SK-N-SH (cell line): ENCODE results near the gene SH3GLB2. TPM values are rescaled to one million over a fixed set of nuclear protein-coding genes. Genes with fewer than 3 reads are reported as not detected.

Source experiments
- CTCF ChIA-PET: fragments of 300-600, 350-600 bp; formaldehyde crosslinking; extraction: SDS; loops from one replicate; lab custom pipeline; 2021; lab: Yijun Ruan, JAX
- POLR2A ChIA-PET: fragments of 350-600 bp; sonication (Branson Sonifier 250); formaldehyde crosslinking; extraction: SDS; loops from one replicate; lab custom pipeline; 2020; ENCODE audit warnings: antibody characterized with exemption, inconsistent platforms; lab: Yijun Ruan, JAX
- DNase-seq: peaks from one replicate; pipeline ENCODE4 v3.0.0; 2012
- H2AFZ ChIP-seq: fragments of 200-600 bp; sonication (generic); 2 replicates; pipeline ENCODE4 v1.8.1; 2016; ENCODE audit warnings: antibody characterized with exemption, mild to moderate bottlenecking, low read depth
- H3F3A ChIP-seq: fragments of 200-600 bp; sonication (generic); replicated peaks from 2 replicates; pipeline ENCODE3; 2016; ENCODE audit warnings: antibody characterized with exemption, mild to moderate bottlenecking; ENCODE audit not compliant: insufficient read depth
- H3K27ac ChIP-seq, 2 experiments: fragments of 200-500 bp in 1 of 2; fragments of 200-600 bp in 1 of 2; sonication (Bioruptor generic) in 1 of 2; sonication (generic), shearing (Covaris generic) in 1 of 2; 2 replicates each; pipeline versions ENCODE4 v1.5.1 to v1.6.1; 2014 to 2016; ENCODE audit warnings: low read depth in 2 of 2, inconsistent platforms in 1 of 2, low read length in 1 of 2, mild to moderate bottlenecking in 1 of 2, mixed read lengths in 1 of 2
- H3K27me3 ChIP-seq: fragments of 200-600 bp; sonication (generic), shearing (Covaris generic); 2 replicates; pipeline ENCODE4 v1.6.1; 2016; ENCODE audit warnings: mixed run types; ENCODE audit not compliant: insufficient read depth
- H3K36me3 ChIP-seq, 2 experiments: fragments of 200-500 bp in 1 of 2; fragments of 200-600 bp in 1 of 2; sonication (Bioruptor generic) in 1 of 2; sonication (generic) in 1 of 2; replicated peaks in 1 of 2; 2 replicates each; pipeline versions ENCODE3 to v1.5.1; 2014 to 2016; ENCODE audit warnings: low read length in 1 of 2, mild to moderate bottlenecking in 1 of 2; ENCODE audit not compliant: insufficient read depth in 2 of 2, control insufficient read depth in 1 of 2
- H3K4me1 ChIP-seq, 2 experiments: fragments of 200-500 bp in 1 of 2; fragments of 200-600 bp in 1 of 2; sonication (Bioruptor generic) in 1 of 2; sonication (generic), shearing (Covaris generic) in 1 of 2; 2 replicates each; pipeline versions ENCODE4 v1.5.1 to v1.6.1; 2014 to 2016; ENCODE audit warnings: low read depth in 1 of 2, low read length in 1 of 2, mixed run types in 1 of 2; ENCODE audit not compliant: insufficient read depth in 2 of 2, control insufficient read depth in 1 of 2
- H3K4me2 ChIP-seq: fragments of 200-600 bp; sonication (generic), shearing (Covaris generic); 2 replicates; pipeline ENCODE4 v1.6.1; 2017; ENCODE audit warnings: mixed run types
- H3K4me3 ChIP-seq, 2 experiments: fragments of 200-500 bp in 1 of 2; fragments of 200-600 bp in 1 of 2; sonication (Bioruptor generic) in 1 of 2; sonication (generic), shearing (Covaris generic) in 1 of 2; 2 replicates each; pipeline versions ENCODE4 v1.5.1 to v1.8.1; 2014 to 2016; ENCODE audit warnings: low read depth in 2 of 2, inconsistent platforms in 1 of 2, low read length in 1 of 2, mild to moderate bottlenecking in 1 of 2, mixed read lengths in 1 of 2, moderate library complexity in 1 of 2
- H3K79me2 ChIP-seq: fragments of 200-600 bp; sonication (generic); 2 replicates; pipeline ENCODE4 v1.8.1; 2017; ENCODE audit warnings: mild to moderate bottlenecking; ENCODE audit not compliant: insufficient read depth
- H3K9ac ChIP-seq: fragments of 200-600 bp; sonication (generic); 2 replicates; pipeline ENCODE4 v1.6.1; 2017; ENCODE audit warnings: mixed run types
- H3K9me2 ChIP-seq: fragments of 200-600 bp; sonication (generic); 2 replicates; pipeline ENCODE4 v1.6.1; 2017; ENCODE audit warnings: mixed run types
- H3K9me3 ChIP-seq: fragments of 200-600 bp; sonication (generic); 2 replicates; pipeline ENCODE4 v1.6.1; 2017; ENCODE audit warnings: mixed run types, mild to moderate bottlenecking, moderate library complexity
- H4K20me1 ChIP-seq: fragments of 200-600 bp; sonication (generic); 2 replicates; pipeline ENCODE4 v1.6.1; 2017; ENCODE audit warnings: mild to moderate bottlenecking, mixed run types; ENCODE audit not compliant: insufficient read depth
- CHD2 ChIP-seq: fragments of 150-350 bp; IDR thresholded peaks from 2 replicates; pipeline ENCODE4 v1.6.1; 2018; ENCODE audit warnings: low read length; ENCODE audit not compliant: partially characterized antibody
- EZH2phosphoT487 ChIP-seq: fragments of 200-600 bp; sonication (generic); IDR thresholded peaks from 2 replicates; pipeline ENCODE4 v1.6.1; 2017; ENCODE audit warnings: low read depth, mixed run types, mild to moderate bottlenecking, antibody characterized with exemption, moderate library complexity, borderline replicate concordance
- FOSL2 ChIP-seq: IDR thresholded peaks from 2 replicates; pipeline ENCODE4 v1.4.0; 2012; ENCODE audit warnings: low read depth, mild to moderate bottlenecking, moderate library complexity, borderline replicate concordance
- JUND ChIP-seq: IDR thresholded peaks from 2 replicates; pipeline ENCODE4 v1.4.0; 2012
- MEF2A ChIP-seq: IDR thresholded peaks from 2 replicates; pipeline ENCODE4 v1.4.0; 2012; ENCODE audit warnings: low read depth, borderline replicate concordance
- NRF1 ChIP-seq: IDR thresholded peaks from 2 replicates; pipeline ENCODE4 v1.6.1; 2012; ENCODE audit warnings: low read depth, mild to moderate bottlenecking, low read length
- POLR2AphosphoS5 ChIP-seq: IDR thresholded peaks from 2 replicates; pipeline ENCODE4 v1.6.1; 2012; ENCODE audit warnings: low read depth, low read length
- RAD21 ChIP-seq: IDR thresholded peaks from 2 replicates; pipeline ENCODE4 v1.6.1; 2012; ENCODE audit warnings: mild to moderate bottlenecking, low read length
- RFX5 ChIP-seq: IDR thresholded peaks from 2 replicates; pipeline ENCODE4 v1.6.1; 2012; ENCODE audit warnings: mild to moderate bottlenecking, improper control_type of control experiment, low read length
- RXRA ChIP-seq: IDR thresholded peaks from 2 replicates; pipeline ENCODE4 v1.4.0; 2012; ENCODE audit warnings: low read depth, mild to moderate bottlenecking, borderline replicate concordance
- SMC3 ChIP-seq: IDR thresholded peaks from 2 replicates; pipeline ENCODE4 v1.6.1; 2012; ENCODE audit warnings: low read depth, low read length, improper control_type of control experiment
- TAF1 ChIP-seq: IDR thresholded peaks from 2 replicates; pipeline ENCODE4 v1.6.1; 2012; ENCODE audit warnings: low read depth, mild to moderate bottlenecking, low read length, moderate library complexity, borderline replicate concordance
- TCF12 ChIP-seq: IDR thresholded peaks from 2 replicates; pipeline ENCODE4 v1.4.0; 2012
- YY1 ChIP-seq: IDR thresholded peaks from 2 replicates; pipeline ENCODE4 v1.4.0; 2012; ENCODE audit warnings: low read depth, mild to moderate bottlenecking
- WGBS: methylation state at CpG from one replicate; pipeline ENCODE4 v1.1.6; 2017; ENCODE audit warnings: low lambda C conversion rate; 5-methylcytosine and 5-hydroxymethylcytosine counted together
- polyA plus RNA-seq, 3 experiments: library from polyadenylated mRNA; depleted of rRNA; stranded (reverse); fragments of >200 nt; gene quantifications; 2 replicates each; pipeline ENCODE4 v1.2.3, GENCODE V29; 2012
- TF ChIP-seq, protein P1 (sequence below): IDR thresholded peaks from 2 replicates; pipeline ENCODE4 v1.6.1; 2012; ENCODE audit warnings: mild to moderate bottlenecking, low read depth, low read length, moderate library complexity
- TF ChIP-seq, protein P2 (sequence below): fragments of 200-600 bp; sonication (generic); IDR thresholded peaks from 2 replicates; pipeline ENCODE4 v1.6.1; 2017; ENCODE audit warnings: antibody characterized with exemption, mild to moderate bottlenecking, moderate library complexity
- TF ChIP-seq, protein P3 (sequence below): IDR thresholded peaks from 2 replicates; pipeline ENCODE4 v1.4.0; 2012; ENCODE audit warnings: low read depth, borderline replicate concordance
- TF ChIP-seq, protein P4 (sequence below): IDR thresholded peaks from 2 replicates; pipeline ENCODE4; 2012

Gene SH3GLB2
- polyA plus RNA-seq, 1 of the 3 experiments (the other 2 are of a cell fraction): 94.4 TPM

DNA sequence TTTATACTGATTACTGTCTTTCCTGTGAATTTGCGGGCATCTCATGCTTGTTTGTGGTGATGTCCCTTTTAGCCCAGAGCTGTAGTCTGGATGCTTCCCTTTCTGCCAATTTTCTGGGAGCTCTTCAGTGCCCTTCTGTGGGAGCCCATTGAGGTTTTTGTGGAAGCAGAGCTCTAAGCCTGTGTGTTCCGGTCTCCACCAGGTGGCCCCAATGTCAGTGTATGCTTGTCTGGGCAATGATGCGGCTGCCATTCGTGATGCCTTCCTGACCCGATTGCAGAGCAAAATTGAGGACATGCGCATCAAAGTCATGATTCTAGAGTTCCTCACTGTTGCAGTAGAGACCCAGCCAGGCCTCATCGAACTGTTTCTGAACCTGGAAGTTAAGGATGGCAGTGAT, 35.1 kb downstream of the SH3GLB2 start:
- no peak overlapping the region for H3K4me3 ChIP-seq
- H3F3A ChIP-seq: peaks cover 4% of the 10 kb centered on the region
- H3K4me1 ChIP-seq: no peaks in the 10 kb centered on the region; a peak in 1 of 4 replicates
- ChIA-PET CTCF (interaction anchor here (1.0 to 2.1 kb wide), 6 partner anchors 12 to 65 kb away, joined by 3 to 7 read pairs (median 4); no protein-coding TSS in a partner anchor), POLR2A (no interaction called here)
- no peaks in the 10 kb centered on the region for H3K9me2 ChIP-seq
- H3K9me3 ChIP-seq: no peaks in the 10 kb centered on the region
- no peak overlapping the region for H2AFZ ChIP-seq
- no peak for DNase-seq
- TF ChIP-seq, protein P1, sequence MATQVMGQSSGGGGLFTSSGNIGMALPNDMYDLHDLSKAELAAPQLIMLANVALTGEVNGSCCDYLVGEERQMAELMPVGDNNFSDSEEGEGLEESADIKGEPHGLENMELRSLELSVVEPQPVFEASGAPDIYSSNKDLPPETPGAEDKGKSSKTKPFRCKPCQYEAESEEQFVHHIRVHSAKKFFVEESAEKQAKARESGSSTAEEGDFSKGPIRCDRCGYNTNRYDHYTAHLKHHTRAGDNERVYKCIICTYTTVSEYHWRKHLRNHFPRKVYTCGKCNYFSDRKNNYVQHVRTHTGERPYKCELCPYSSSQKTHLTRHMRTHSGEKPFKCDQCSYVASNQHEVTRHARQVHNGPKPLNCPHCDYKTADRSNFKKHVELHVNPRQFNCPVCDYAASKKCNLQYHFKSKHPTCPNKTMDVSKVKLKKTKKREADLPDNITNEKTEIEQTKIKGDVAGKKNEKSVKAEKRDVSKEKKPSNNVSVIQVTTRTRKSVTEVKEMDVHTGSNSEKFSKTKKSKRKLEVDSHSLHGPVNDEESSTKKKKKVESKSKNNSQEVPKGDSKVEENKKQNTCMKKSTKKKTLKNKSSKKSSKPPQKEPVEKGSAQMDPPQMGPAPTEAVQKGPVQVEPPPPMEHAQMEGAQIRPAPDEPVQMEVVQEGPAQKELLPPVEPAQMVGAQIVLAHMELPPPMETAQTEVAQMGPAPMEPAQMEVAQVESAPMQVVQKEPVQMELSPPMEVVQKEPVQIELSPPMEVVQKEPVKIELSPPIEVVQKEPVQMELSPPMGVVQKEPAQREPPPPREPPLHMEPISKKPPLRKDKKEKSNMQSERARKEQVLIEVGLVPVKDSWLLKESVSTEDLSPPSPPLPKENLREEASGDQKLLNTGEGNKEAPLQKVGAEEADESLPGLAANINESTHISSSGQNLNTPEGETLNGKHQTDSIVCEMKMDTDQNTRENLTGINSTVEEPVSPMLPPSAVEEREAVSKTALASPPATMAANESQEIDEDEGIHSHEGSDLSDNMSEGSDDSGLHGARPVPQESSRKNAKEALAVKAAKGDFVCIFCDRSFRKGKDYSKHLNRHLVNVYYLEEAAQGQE: no peak
- TF ChIP-seq RAD21: peak; percentile 21; the same call in 1 of the 2 replicates
- peak; percentile 21; the same call in 1 of the 2 replicates for TF ChIP-seq SMC3
- TF ChIP-seq, protein P2, sequence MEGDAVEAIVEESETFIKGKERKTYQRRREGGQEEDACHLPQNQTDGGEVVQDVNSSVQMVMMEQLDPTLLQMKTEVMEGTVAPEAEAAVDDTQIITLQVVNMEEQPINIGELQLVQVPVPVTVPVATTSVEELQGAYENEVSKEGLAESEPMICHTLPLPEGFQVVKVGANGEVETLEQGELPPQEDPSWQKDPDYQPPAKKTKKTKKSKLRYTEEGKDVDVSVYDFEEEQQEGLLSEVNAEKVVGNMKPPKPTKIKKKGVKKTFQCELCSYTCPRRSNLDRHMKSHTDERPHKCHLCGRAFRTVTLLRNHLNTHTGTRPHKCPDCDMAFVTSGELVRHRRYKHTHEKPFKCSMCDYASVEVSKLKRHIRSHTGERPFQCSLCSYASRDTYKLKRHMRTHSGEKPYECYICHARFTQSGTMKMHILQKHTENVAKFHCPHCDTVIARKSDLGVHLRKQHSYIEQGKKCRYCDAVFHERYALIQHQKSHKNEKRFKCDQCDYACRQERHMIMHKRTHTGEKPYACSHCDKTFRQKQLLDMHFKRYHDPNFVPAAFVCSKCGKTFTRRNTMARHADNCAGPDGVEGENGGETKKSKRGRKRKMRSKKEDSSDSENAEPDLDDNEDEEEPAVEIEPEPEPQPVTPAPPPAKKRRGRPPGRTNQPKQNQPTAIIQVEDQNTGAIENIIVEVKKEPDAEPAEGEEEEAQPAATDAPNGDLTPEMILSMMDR: peak; percentile 31; the same call in 1 of the 2 replicates
- no peak overlapping the region for H3K4me2 ChIP-seq
- H3K27me3 ChIP-seq: no peaks in the 10 kb centered on the region
- H3K27ac ChIP-seq: no peak overlapping the region
- H3K9ac ChIP-seq: no peak overlapping the region
- 99% methylated on average over 5 of the region's 7 CpGs for WGBS
- no peaks in the 10 kb centered on the region for H3K79me2 ChIP-seq
- peaks cover 55 to 68% of the 10 kb centered on the region in 2 experiments for H3K36me3 ChIP-seq
- no peaks in the 10 kb centered on the region for H4K20me1 ChIP-seq

DNA sequence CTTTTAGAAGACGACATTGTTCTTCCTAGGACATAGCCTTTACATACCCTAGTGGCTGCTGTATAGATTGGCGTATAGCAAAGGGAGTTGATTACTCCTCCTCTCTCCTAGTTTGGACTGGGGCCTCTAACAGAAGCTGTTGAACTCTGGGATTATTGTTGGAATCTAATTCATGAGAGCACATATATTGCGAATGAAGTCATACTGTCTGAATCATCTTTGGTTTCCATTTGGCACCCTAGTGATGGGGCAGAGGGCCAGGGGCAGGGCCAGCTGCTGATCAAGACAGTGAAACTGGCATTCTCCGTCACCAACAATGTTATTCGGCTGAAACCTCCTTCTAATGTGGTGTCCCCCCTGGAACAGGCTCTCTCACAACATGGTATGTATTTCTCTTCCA, 40.3 kb downstream of the SH3GLB2 start:
- H3K27ac ChIP-seq: peak overlapping the region in 1 of 2 experiments; percentile 68; a peak in 2 of 4 replicates
- no peaks in the 10 kb centered on the region for H3K9me2 ChIP-seq
- H2AFZ ChIP-seq: no peak overlapping the region
- peaks cover 10% of the 10 kb centered on the region for H3F3A ChIP-seq
- no peaks in the 10 kb centered on the region for H4K20me1 ChIP-seq
- peak overlapping the region; percentile 23; the same call in 1 of the 2 replicates for H3K4me2 ChIP-seq
- no peaks in the 10 kb centered on the region for H3K79me2 ChIP-seq
- no peak for DNase-seq
- H3K4me3 ChIP-seq: no peak overlapping the region
- H3K4me1 ChIP-seq: peaks cover 0 to 5% of the 10 kb centered on the region in 2 experiments; a peak in 1 of 4 replicates
- H3K9ac ChIP-seq: no peak overlapping the region
- POLR2A ChIA-PET: no interaction called here
- peaks cover 50 to 52% of the 10 kb centered on the region in 2 experiments for H3K36me3 ChIP-seq
- 64% methylated on average over 5 of the region's 5 CpGs for WGBS
- no peaks in the 10 kb centered on the region for H3K9me3 ChIP-seq
- CTCF ChIA-PET: interaction anchor here (0.9 to 2.8 kb wide), 3 partner anchors 10 to 20 kb away, joined by 4 to 7 read pairs (median 5); no protein-coding TSS in a partner anchor
- H3K27me3 ChIP-seq: no peaks in the 10 kb centered on the region
- TF ChIP-seq RFX5 (no peak), MEF2A (no peak), CHD2 (no peak), EZH2phosphoT487 (no peak), JUND (peak; percentile 87), NRF1 (no peak), TCF12 (peak; percentile 56; the same call in 1 of the 2 replicates), YY1 (no peak), FOSL2 (peak; percentile 86; the same call in 1 of the 2 replicates), RXRA (no peak; the same call in 1 of the 2 replicates), POLR2AphosphoS5 (peak; percentile 23; the same call in 1 of the 2 replicates), TAF1 (0 out of 2 replicates have a peak, but pooled peaks have one; percentile 22)
- TF ChIP-seq, protein P3, sequence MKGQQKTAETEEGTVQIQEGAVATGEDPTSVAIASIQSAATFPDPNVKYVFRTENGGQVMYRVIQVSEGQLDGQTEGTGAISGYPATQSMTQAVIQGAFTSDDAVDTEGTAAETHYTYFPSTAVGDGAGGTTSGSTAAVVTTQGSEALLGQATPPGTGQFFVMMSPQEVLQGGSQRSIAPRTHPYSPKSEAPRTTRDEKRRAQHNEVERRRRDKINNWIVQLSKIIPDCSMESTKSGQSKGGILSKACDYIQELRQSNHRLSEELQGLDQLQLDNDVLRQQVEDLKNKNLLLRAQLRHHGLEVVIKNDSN: no peak
- TF ChIP-seq, protein P2: peak; percentile 11; the same call in 1 of the 2 replicates
- TF ChIP-seq, protein P4, sequence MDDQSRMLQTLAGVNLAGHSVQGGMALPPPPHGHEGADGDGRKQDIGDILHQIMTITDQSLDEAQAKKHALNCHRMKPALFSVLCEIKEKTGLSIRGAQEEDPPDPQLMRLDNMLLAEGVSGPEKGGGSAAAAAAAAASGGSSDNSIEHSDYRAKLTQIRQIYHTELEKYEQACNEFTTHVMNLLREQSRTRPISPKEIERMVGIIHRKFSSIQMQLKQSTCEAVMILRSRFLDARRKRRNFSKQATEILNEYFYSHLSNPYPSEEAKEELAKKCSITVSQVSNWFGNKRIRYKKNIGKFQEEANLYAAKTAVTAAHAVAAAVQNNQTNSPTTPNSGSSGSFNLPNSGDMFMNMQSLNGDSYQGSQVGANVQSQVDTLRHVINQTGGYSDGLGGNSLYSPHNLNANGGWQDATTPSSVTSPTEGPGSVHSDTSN: 0 out of 2 replicates have a peak, but pooled peaks have one; percentile 2
